SK-N-SH (cell line): ENCODE results near the gene PNO1. TPM values are rescaled to one million over a fixed set of nuclear protein-coding genes. Genes with fewer than 3 reads are reported as not detected.

Experiments
- CTCF ChIA-PET: fragments of 300-600, 350-600 bp; formaldehyde crosslinking; extraction: SDS; loops from one replicate; lab custom pipeline; 2021; lab: Yijun Ruan, JAX
- POLR2A ChIA-PET: fragments of 350-600 bp; sonication (Branson Sonifier 250); formaldehyde crosslinking; extraction: SDS; loops from one replicate; lab custom pipeline; 2020; ENCODE audit warnings: antibody characterized with exemption, inconsistent platforms; lab: Yijun Ruan, JAX
- DNase-seq: peaks from one replicate; pipeline ENCODE4 v3.0.0; 2012
- H2AFZ ChIP-seq: fragments of 200-600 bp; sonication (generic); 2 replicates; pipeline ENCODE4 v1.8.1; 2016; ENCODE audit warnings: antibody characterized with exemption, mild to moderate bottlenecking, low read depth
- H3F3A ChIP-seq: fragments of 200-600 bp; sonication (generic); replicated peaks from 2 replicates; pipeline ENCODE3; 2016; ENCODE audit warnings: antibody characterized with exemption, mild to moderate bottlenecking; ENCODE audit not compliant: insufficient read depth
- H3K27ac ChIP-seq, 2 experiments: fragments of 200-500 bp in 1 of 2; fragments of 200-600 bp in 1 of 2; sonication (Bioruptor generic) in 1 of 2; sonication (generic), shearing (Covaris generic) in 1 of 2; 2 replicates each; pipeline versions ENCODE4 v1.5.1 to v1.6.1; 2014 to 2016; ENCODE audit warnings: low read depth in 2 of 2, inconsistent platforms in 1 of 2, low read length in 1 of 2, mild to moderate bottlenecking in 1 of 2, mixed read lengths in 1 of 2
- H3K27me3 ChIP-seq: fragments of 200-600 bp; sonication (generic), shearing (Covaris generic); 2 replicates; pipeline ENCODE4 v1.6.1; 2016; ENCODE audit warnings: mixed run types; ENCODE audit not compliant: insufficient read depth
- H3K36me3 ChIP-seq, 2 experiments: fragments of 200-500 bp in 1 of 2; fragments of 200-600 bp in 1 of 2; sonication (Bioruptor generic) in 1 of 2; sonication (generic) in 1 of 2; replicated peaks in 1 of 2; 2 replicates each; pipeline versions ENCODE3 to v1.5.1; 2014 to 2016; ENCODE audit warnings: low read length in 1 of 2, mild to moderate bottlenecking in 1 of 2; ENCODE audit not compliant: insufficient read depth in 2 of 2, control insufficient read depth in 1 of 2
- H3K4me1 ChIP-seq, 2 experiments: fragments of 200-500 bp in 1 of 2; fragments of 200-600 bp in 1 of 2; sonication (Bioruptor generic) in 1 of 2; sonication (generic), shearing (Covaris generic) in 1 of 2; 2 replicates each; pipeline versions ENCODE4 v1.5.1 to v1.6.1; 2014 to 2016; ENCODE audit warnings: low read depth in 1 of 2, low read length in 1 of 2, mixed run types in 1 of 2; ENCODE audit not compliant: insufficient read depth in 2 of 2, control insufficient read depth in 1 of 2
- H3K4me2 ChIP-seq: fragments of 200-600 bp; sonication (generic), shearing (Covaris generic); 2 replicates; pipeline ENCODE4 v1.6.1; 2017; ENCODE audit warnings: mixed run types
- H3K4me3 ChIP-seq, 2 experiments: fragments of 200-500 bp in 1 of 2; fragments of 200-600 bp in 1 of 2; sonication (Bioruptor generic) in 1 of 2; sonication (generic), shearing (Covaris generic) in 1 of 2; 2 replicates each; pipeline versions ENCODE4 v1.5.1 to v1.8.1; 2014 to 2016; ENCODE audit warnings: low read depth in 2 of 2, inconsistent platforms in 1 of 2, low read length in 1 of 2, mild to moderate bottlenecking in 1 of 2, mixed read lengths in 1 of 2, moderate library complexity in 1 of 2
- H3K79me2 ChIP-seq: fragments of 200-600 bp; sonication (generic); 2 replicates; pipeline ENCODE4 v1.8.1; 2017; ENCODE audit warnings: mild to moderate bottlenecking; ENCODE audit not compliant: insufficient read depth
- H3K9ac ChIP-seq: fragments of 200-600 bp; sonication (generic); 2 replicates; pipeline ENCODE4 v1.6.1; 2017; ENCODE audit warnings: mixed run types
- H3K9me2 ChIP-seq: fragments of 200-600 bp; sonication (generic); 2 replicates; pipeline ENCODE4 v1.6.1; 2017; ENCODE audit warnings: mixed run types
- H3K9me3 ChIP-seq: fragments of 200-600 bp; sonication (generic); 2 replicates; pipeline ENCODE4 v1.6.1; 2017; ENCODE audit warnings: mixed run types, mild to moderate bottlenecking, moderate library complexity
- H4K20me1 ChIP-seq: fragments of 200-600 bp; sonication (generic); 2 replicates; pipeline ENCODE4 v1.6.1; 2017; ENCODE audit warnings: mild to moderate bottlenecking, mixed run types; ENCODE audit not compliant: insufficient read depth
- ELF1 ChIP-seq: IDR thresholded peaks from 2 replicates; pipeline ENCODE4 v1.4.0; 2012
- EZH2phosphoT487 ChIP-seq: fragments of 200-600 bp; sonication (generic); IDR thresholded peaks from 2 replicates; pipeline ENCODE4 v1.6.1; 2017; ENCODE audit warnings: low read depth, mixed run types, mild to moderate bottlenecking, antibody characterized with exemption, moderate library complexity, borderline replicate concordance
- FOSL2 ChIP-seq: IDR thresholded peaks from 2 replicates; pipeline ENCODE4 v1.4.0; 2012; ENCODE audit warnings: low read depth, mild to moderate bottlenecking, moderate library complexity, borderline replicate concordance
- GATA2 ChIP-seq: sonication (generic); formaldehyde crosslinking; IDR thresholded peaks from 2 replicates; pipeline ENCODE4 v1.5.0; 2020; ENCODE audit warnings: mild to moderate bottlenecking, missing genetic modification reagents
- NFIC ChIP-seq: IDR thresholded peaks from 2 replicates; pipeline ENCODE4 v1.4.0; 2012; ENCODE audit warnings: borderline replicate concordance
- RAD21 ChIP-seq: IDR thresholded peaks from 2 replicates; pipeline ENCODE4 v1.6.1; 2012; ENCODE audit warnings: mild to moderate bottlenecking, low read length
- RCOR1 ChIP-seq: fragments of 150-350 bp; IDR thresholded peaks from 2 replicates; pipeline ENCODE4 v1.6.1; 2017; ENCODE audit warnings: antibody characterized with exemption, low read length
- REST ChIP-seq: IDR thresholded peaks from 2 replicates; pipeline ENCODE4 v1.6.1; 2012; ENCODE audit warnings: mild to moderate bottlenecking, low read depth, low read length, moderate library complexity
- TEAD4 ChIP-seq: IDR thresholded peaks from 2 replicates; pipeline ENCODE4 v1.4.0; 2012; ENCODE audit warnings: mild to moderate bottlenecking, borderline replicate concordance; ENCODE audit not compliant: insufficient read depth
- WGBS: methylation state at CpG from one replicate; pipeline ENCODE4 v1.1.6; 2017; ENCODE audit warnings: low lambda C conversion rate; 5-methylcytosine and 5-hydroxymethylcytosine counted together
- polyA plus RNA-seq, 3 experiments: library from polyadenylated mRNA; depleted of rRNA; stranded (reverse); fragments of >200 nt; gene quantifications; 2 replicates each; pipeline ENCODE4 v1.2.3, GENCODE V29; 2012
- TF ChIP-seq, protein P1 (sequence below): fragments of 150-350 bp; IDR thresholded peaks from 2 replicates; pipeline ENCODE4 v1.6.1; 2016; ENCODE audit warnings: mild to moderate bottlenecking, low read depth, low read length
- TF ChIP-seq, protein P2 (sequence below): IDR thresholded peaks from 2 replicates; pipeline ENCODE4; 2012
- TF ChIP-seq, protein P3 (sequence below): fragments of 200-600 bp; sonication (generic); IDR thresholded peaks from 2 replicates; pipeline ENCODE4 v1.6.1; 2017; ENCODE audit warnings: antibody characterized with exemption, mild to moderate bottlenecking, moderate library complexity
- TF ChIP-seq, protein P4 (sequence below): IDR thresholded peaks from 2 replicates; pipeline ENCODE4 v1.4.0; 2012; ENCODE audit warnings: low read depth

PNO1 gene
- polyA plus RNA-seq, 1 of the 3 experiments (the other 2 are of a cell fraction): 20.6 TPM

DNA sequence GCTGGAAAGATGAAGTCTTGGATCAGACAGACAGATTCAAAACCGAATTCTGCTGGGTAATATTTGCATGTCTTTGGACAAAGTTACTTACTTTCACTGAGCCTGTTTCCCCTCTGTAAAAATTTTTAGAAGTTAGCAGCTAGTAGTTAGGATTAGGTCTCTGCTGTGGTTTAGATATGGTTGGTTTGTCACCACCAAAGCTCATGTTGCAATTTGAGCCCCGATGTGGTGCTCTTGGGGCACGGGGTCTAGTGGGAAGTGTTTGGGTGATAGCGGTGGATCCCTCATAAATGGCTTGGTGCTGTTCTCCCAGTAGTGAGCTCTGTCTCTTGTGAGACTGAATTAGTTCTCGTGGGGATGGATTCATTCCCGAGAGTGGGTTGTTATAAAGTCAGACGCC lies 38.9 kb upstream of the PNO1 start:
- CTCF ChIA-PET: interaction anchor here (2.0 kb wide), 1 partner anchor 164 kb away, joined by 5 read pairs; no protein-coding TSS in a partner anchor

More for the DNA sequence above, 38.9 kb upstream of the PNO1 start:
- H3K4me1 ChIP-seq: peaks cover 0 to 9% of the 10 kb centered on the region in 2 experiments; a peak in 1 of 4 replicates
- TF ChIP-seq FOSL2 (no peak), TEAD4 (no peak), ELF1 (no peak), GATA2 (CRISPR knock-in tag) (no peak), NFIC (no peak), REST (no peak), RCOR1 (no peak), RAD21 (no peak), EZH2phosphoT487 (no peak)
- TF ChIP-seq, protein P1, sequence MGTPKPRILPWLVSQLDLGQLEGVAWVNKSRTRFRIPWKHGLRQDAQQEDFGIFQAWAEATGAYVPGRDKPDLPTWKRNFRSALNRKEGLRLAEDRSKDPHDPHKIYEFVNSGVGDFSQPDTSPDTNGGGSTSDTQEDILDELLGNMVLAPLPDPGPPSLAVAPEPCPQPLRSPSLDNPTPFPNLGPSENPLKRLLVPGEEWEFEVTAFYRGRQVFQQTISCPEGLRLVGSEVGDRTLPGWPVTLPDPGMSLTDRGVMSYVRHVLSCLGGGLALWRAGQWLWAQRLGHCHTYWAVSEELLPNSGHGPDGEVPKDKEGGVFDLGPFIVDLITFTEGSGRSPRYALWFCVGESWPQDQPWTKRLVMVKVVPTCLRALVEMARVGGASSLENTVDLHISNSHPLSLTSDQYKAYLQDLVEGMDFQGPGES: no peak
- TF ChIP-seq, protein P2, sequence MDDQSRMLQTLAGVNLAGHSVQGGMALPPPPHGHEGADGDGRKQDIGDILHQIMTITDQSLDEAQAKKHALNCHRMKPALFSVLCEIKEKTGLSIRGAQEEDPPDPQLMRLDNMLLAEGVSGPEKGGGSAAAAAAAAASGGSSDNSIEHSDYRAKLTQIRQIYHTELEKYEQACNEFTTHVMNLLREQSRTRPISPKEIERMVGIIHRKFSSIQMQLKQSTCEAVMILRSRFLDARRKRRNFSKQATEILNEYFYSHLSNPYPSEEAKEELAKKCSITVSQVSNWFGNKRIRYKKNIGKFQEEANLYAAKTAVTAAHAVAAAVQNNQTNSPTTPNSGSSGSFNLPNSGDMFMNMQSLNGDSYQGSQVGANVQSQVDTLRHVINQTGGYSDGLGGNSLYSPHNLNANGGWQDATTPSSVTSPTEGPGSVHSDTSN: no peak
- TF ChIP-seq, protein P3, sequence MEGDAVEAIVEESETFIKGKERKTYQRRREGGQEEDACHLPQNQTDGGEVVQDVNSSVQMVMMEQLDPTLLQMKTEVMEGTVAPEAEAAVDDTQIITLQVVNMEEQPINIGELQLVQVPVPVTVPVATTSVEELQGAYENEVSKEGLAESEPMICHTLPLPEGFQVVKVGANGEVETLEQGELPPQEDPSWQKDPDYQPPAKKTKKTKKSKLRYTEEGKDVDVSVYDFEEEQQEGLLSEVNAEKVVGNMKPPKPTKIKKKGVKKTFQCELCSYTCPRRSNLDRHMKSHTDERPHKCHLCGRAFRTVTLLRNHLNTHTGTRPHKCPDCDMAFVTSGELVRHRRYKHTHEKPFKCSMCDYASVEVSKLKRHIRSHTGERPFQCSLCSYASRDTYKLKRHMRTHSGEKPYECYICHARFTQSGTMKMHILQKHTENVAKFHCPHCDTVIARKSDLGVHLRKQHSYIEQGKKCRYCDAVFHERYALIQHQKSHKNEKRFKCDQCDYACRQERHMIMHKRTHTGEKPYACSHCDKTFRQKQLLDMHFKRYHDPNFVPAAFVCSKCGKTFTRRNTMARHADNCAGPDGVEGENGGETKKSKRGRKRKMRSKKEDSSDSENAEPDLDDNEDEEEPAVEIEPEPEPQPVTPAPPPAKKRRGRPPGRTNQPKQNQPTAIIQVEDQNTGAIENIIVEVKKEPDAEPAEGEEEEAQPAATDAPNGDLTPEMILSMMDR: no peak
- TF ChIP-seq, protein P4, sequence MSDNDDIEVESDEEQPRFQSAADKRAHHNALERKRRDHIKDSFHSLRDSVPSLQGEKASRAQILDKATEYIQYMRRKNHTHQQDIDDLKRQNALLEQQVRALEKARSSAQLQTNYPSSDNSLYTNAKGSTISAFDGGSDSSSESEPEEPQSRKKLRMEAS: no peak
- TF ChIP-seq, all 33 proteins: peak for 0
- no peaks in the 10 kb centered on the region for H3K79me2 ChIP-seq
- H3K9ac ChIP-seq: no peak overlapping the region
- H2AFZ ChIP-seq: no peak overlapping the region
- no peaks in the 10 kb centered on the region for H4K20me1 ChIP-seq
- no peaks in the 10 kb centered on the region for H3F3A ChIP-seq
- WGBS: 87% methylated on average over 7 of the region's 7 CpGs
- H3K9me2 ChIP-seq: no peaks in the 10 kb centered on the region
- POLR2A ChIA-PET: no interaction called here
- H3K9me3 ChIP-seq: no peaks in the 10 kb centered on the region
- no peak overlapping the region for H3K4me3 ChIP-seq
- H3K27ac ChIP-seq: no peak overlapping the region
- no peaks in the 10 kb centered on the region for H3K36me3 ChIP-seq
- no peak for DNase-seq
- no peaks in the 10 kb centered on the region for H3K27me3 ChIP-seq
- H3K4me2 ChIP-seq: no peak overlapping the region
